ENCODE measurements around the gene PHTF1.
A peak's percentile ranks its signal among the peaks of the same experiment; 100 is the strongest.

Gene PHTF1

GRCh38 chr1:113786069-113786468 is 26.8 kb upstream of the PHTF1 start:
- Mint-ChIP-seq H3K27ac (peak overlapping the region; percentile 62), H3K4me1 (peaks cover 20% of the 10 kb centered on the region), H3K36me3 (peaks cover 6% of the 10 kb centered on the region), H3K9me3 (no peaks in the 10 kb centered on the region), H3K27me3 (no peaks in the 10 kb centered on the region), H3K4me3 (no peak overlapping the region)
- DNase-seq (ENCODE audit: low spot score in 2 of 2) (no peak), ATAC-seq (ENCODE audit: low read depth) (no peak)

GRCh38 chr1:113784104-113784779 is 25.0 kb upstream of the PHTF1 start:
- H3K4me3 Mint-ChIP-seq, result peak overlapping the region; percentile 22
- no peaks in the 10 kb centered on the region for H3K27me3 Mint-ChIP-seq
- H3K36me3 Mint-ChIP-seq, result no peaks in the 10 kb centered on the region
- H3K27ac Mint-ChIP-seq, result peak overlapping the region; percentile 79
- no peaks in the 10 kb centered on the region for H3K9me3 Mint-ChIP-seq
- H3K4me1 Mint-ChIP-seq, result peaks cover 20% of the 10 kb centered on the region
- no peak for DNase-seq (ENCODE audit: low spot score in 2 of 2)
- no peak for ATAC-seq (ENCODE audit: low read depth)

- Mint-ChIP-seq H3K9me3 (peaks cover 3% of the 10 kb centered on the region), H3K27ac (peak overlapping the region; percentile 79), H3K36me3 (peaks cover 3% of the 10 kb centered on the region), H3K4me1 (peaks cover 23% of the 10 kb centered on the region), H3K27me3 (no peaks in the 10 kb centered on the region), H3K4me3 (peak overlapping the region; percentile 22)
- DNase-seq (ENCODE audit: low spot score in 2 of 2) (peak; percentile 18 to 39), ATAC-seq (ENCODE audit: low read depth) (peak; percentile 99)
These were observed 24.2 kb upstream of the PHTF1 start for GRCh38 chr1:113783254-113784103.

- Mint-ChIP-seq H3K27ac (no peak overlapping the region), H3K27me3 (no peaks in the 10 kb centered on the region), H3K4me3 (no peak overlapping the region), H3K36me3 (peaks cover 4% of the 10 kb centered on the region), H3K4me1 (peaks cover 20% of the 10 kb centered on the region), H3K9me3 (peaks cover 3% of the 10 kb centered on the region)
- DNase-seq (ENCODE audit: low spot score in 2 of 2), result no peak
- no peak for ATAC-seq (ENCODE audit: low read depth)
These were observed 23.1 kb upstream of the PHTF1 start for GRCh38 chr1:113782406-113782805.

- peaks cover 3% of the 10 kb centered on the region for H3K9me3 Mint-ChIP-seq
- no peak overlapping the region for H3K4me3 Mint-ChIP-seq
- peaks cover 17% of the 10 kb centered on the region for H3K4me1 Mint-ChIP-seq
- H3K36me3 Mint-ChIP-seq, result peaks cover 7% of the 10 kb centered on the region
- ATAC-seq (ENCODE audit: low read depth), result no peak
- DNase-seq (ENCODE audit: low spot score in 2 of 2), result no peak
- H3K27ac Mint-ChIP-seq, result no peak overlapping the region
- H3K27me3 Mint-ChIP-seq, result no peaks in the 10 kb centered on the region
These were observed 21.3 kb upstream of the PHTF1 start for GRCh38 chr1:113780374-113781146.

GRCh38 chr1:113779542-113779941 is 20.3 kb upstream of the PHTF1 start:
- Mint-ChIP-seq H3K9me3 (peaks cover 3% of the 10 kb centered on the region), H3K27me3 (no peaks in the 10 kb centered on the region), H3K36me3 (peaks cover 10% of the 10 kb centered on the region), H3K4me3 (no peak overlapping the region), H3K27ac (no peak overlapping the region), H3K4me1 (peaks cover 14% of the 10 kb centered on the region)
- no peak for ATAC-seq (ENCODE audit: low read depth)
- DNase-seq (ENCODE audit: low spot score in 2 of 2), result no peak

GRCh38 chr1:113777561-113777960 is 18.3 kb upstream of the PHTF1 start:
- ATAC-seq (ENCODE audit: low read depth) (no peak), DNase-seq (ENCODE audit: low spot score in 2 of 2) (no peak)
- Mint-ChIP-seq H3K9me3 (peaks cover 3% of the 10 kb centered on the region), H3K27me3 (no peaks in the 10 kb centered on the region), H3K4me1 (peaks cover 4% of the 10 kb centered on the region), H3K27ac (no peak overlapping the region), H3K36me3 (peaks cover 10% of the 10 kb centered on the region), H3K4me3 (no peak overlapping the region)

GRCh38 chr1:113770031-113770430 is 10.7 kb upstream of the PHTF1 start:
- no peak for DNase-seq (ENCODE audit: low spot score in 2 of 2)
- Mint-ChIP-seq H3K4me1 (peaks cover 5% of the 10 kb centered on the region), H3K27me3 (no peaks in the 10 kb centered on the region), H3K9me3 (no peaks in the 10 kb centered on the region), H3K36me3 (peaks cover 15% of the 10 kb centered on the region), H3K4me3 (no peak overlapping the region), H3K27ac (peak overlapping the region; percentile 18)
- no peak for ATAC-seq (ENCODE audit: low read depth)

- ATAC-seq (ENCODE audit: low read depth) (no peak), DNase-seq (ENCODE audit: low spot score in 2 of 2) (no peak)
- Mint-ChIP-seq H3K4me3 (no peak overlapping the region), H3K27me3 (no peaks in the 10 kb centered on the region), H3K27ac (peak overlapping the region; percentile 18), H3K36me3 (peaks cover 15% of the 10 kb centered on the region), H3K4me1 (peaks cover 5% of the 10 kb centered on the region), H3K9me3 (no peaks in the 10 kb centered on the region)
These were observed 10.3 kb upstream of the PHTF1 start for GRCh38 chr1:113769601-113769970.

GRCh38 chr1:113768916-113769600 is 9.8 kb upstream of the PHTF1 start:
- Mint-ChIP-seq H3K4me1 (peaks cover 5% of the 10 kb centered on the region), H3K27ac (peak overlapping the region; percentile 60), H3K4me3 (no peak overlapping the region), H3K27me3 (no peaks in the 10 kb centered on the region), H3K9me3 (no peaks in the 10 kb centered on the region), H3K36me3 (peaks cover 15% of the 10 kb centered on the region)
- ATAC-seq (ENCODE audit: low read depth) (no peak), DNase-seq (ENCODE audit: low spot score in 2 of 2) (no peak)

- no peak overlapping the region for H3K4me3 Mint-ChIP-seq
- DNase-seq (ENCODE audit: low spot score in 2 of 2), result no peak
- no peak for ATAC-seq (ENCODE audit: low read depth)
- H3K27me3 Mint-ChIP-seq, result no peaks in the 10 kb centered on the region
- peaks cover 3% of the 10 kb centered on the region for H3K4me1 Mint-ChIP-seq
- no peaks in the 10 kb centered on the region for H3K9me3 Mint-ChIP-seq
- H3K27ac Mint-ChIP-seq, result no peak overlapping the region
- H3K36me3 Mint-ChIP-seq, result peaks cover 16% of the 10 kb centered on the region
These were observed 6.3 kb upstream of the PHTF1 start for GRCh38 chr1:113765306-113766230.

GRCh38 chr1:113763661-113764060 is 4.4 kb upstream of the PHTF1 start:
- H3K4me1 Mint-ChIP-seq, result peaks cover 7% of the 10 kb centered on the region
- H3K36me3 Mint-ChIP-seq, result peaks cover 13% of the 10 kb centered on the region
- no peak overlapping the region for H3K4me3 Mint-ChIP-seq
- H3K27ac Mint-ChIP-seq, result peak overlapping the region; percentile 31
- no peaks in the 10 kb centered on the region for H3K9me3 Mint-ChIP-seq
- DNase-seq (ENCODE audit: low spot score in 2 of 2) (no peak), ATAC-seq (ENCODE audit: low read depth) (no peak)
- H3K27me3 Mint-ChIP-seq, result no peaks in the 10 kb centered on the region

- Mint-ChIP-seq H3K4me1 (peaks cover 11% of the 10 kb centered on the region), H3K9me3 (no peaks in the 10 kb centered on the region), H3K27ac (no peak overlapping the region), H3K4me3 (no peak overlapping the region), H3K27me3 (no peaks in the 10 kb centered on the region), H3K36me3 (peaks cover 6% of the 10 kb centered on the region)
- ATAC-seq (ENCODE audit: low read depth) (no peak), DNase-seq (ENCODE audit: low spot score in 2 of 2) (no peak)
These were observed 2.7 kb upstream of the PHTF1 start for GRCh38 chr1:113761937-113762336.
